K562 (cell line): Measurements from ENCODE around the gene PDE1C. TPM values are rescaled to one million over a fixed set of nuclear protein-coding genes. Genes with fewer than 3 reads are reported as not detected.

Experiments used
- ATAC-seq: fragments of 200-7000 bp; cut with Tn5 transposase; 3 replicates; pipeline ENCODE4 v1.9.1; 2020; ENCODE audit warnings: moderate library complexity
- BruUV-seq: library from RNA; stranded (reverse); fragments of 400-500 nt; replicated peaks from 2 replicates; lab custom pipeline; 2021; lab: Mats Ljungman, UMichigan
- CTCF ChIA-PET: fragments of 300-600 bp; formaldehyde crosslinking; extraction: SDS; loops from one replicate; lab custom pipeline; 2021; ENCODE audit warnings: low intra/inter-chr PET ratio; lab: Yijun Ruan, JAX
- POLR2A ChIA-PET: fragments of 300-600, 350-650 bp; sonication (Branson Sonifier 250); formaldehyde crosslinking; extraction: SDS; loops from one replicate; lab custom pipeline; 2021; ENCODE audit warnings: antibody characterized with exemption, inconsistent platforms; lab: Yijun Ruan, JAX
- DNase-seq, 4 experiments: peaks; one replicate each; pipeline versions ENCODE4 v3.0.0 to v3.0.0-alpha.2; 2011 to 2018; ENCODE audit warnings: low spot score in 3 of 4, mixed read lengths in 3 of 4; ENCODE audit errors: extremely low read depth in 1 of 4
- FAIRE-seq: peaks from 2 replicates; lab custom pipeline; 2011; peaks lifted over from hg19 to GRCh38; lab: Jason Lieb, UNC
- H2AFZ ChIP-seq: 2 replicates; pipeline ENCODE4 v1.6.0; 2011; ENCODE audit warnings: low read depth, low read length, control low read depth, inconsistent platforms
- H3K27ac ChIP-seq: fragments of 200-600 bp; 3 replicates; pipeline ENCODE4 v1.8.0; 2011; ENCODE audit warnings: low read depth, mild to moderate bottlenecking, control low read depth, inconsistent platforms, low read length, moderate library complexity, mixed read lengths; ENCODE audit errors: extremely low read depth
- H3K27me3 ChIP-seq, 2 experiments: fragments of 300-600 bp in 1 of 2; 2 replicates in 1 of 2; 3 replicates in 1 of 2; pipeline versions ENCODE4 v1.6.0 to v1.8.0; 2011; ENCODE audit warnings: inconsistent platforms in 2 of 2, low read length in 2 of 2, mild to moderate bottlenecking in 1 of 2, mixed read lengths in 1 of 2, moderate library complexity in 1 of 2; ENCODE audit not compliant: control insufficient read depth in 2 of 2, insufficient read depth in 2 of 2
- H3K36me3 ChIP-seq: fragments of 300-600 bp; 3 replicates; pipeline ENCODE4 v1.8.0; 2011; ENCODE audit warnings: mild to moderate bottlenecking, low read length, inconsistent platforms; ENCODE audit not compliant: control insufficient read depth, insufficient read depth
- H3K4me1 ChIP-seq, 2 experiments: fragments of 200-600 bp in 1 of 2; replicated peaks in 1 of 2; 2 replicates in 1 of 2; 3 replicates in 1 of 2; pipeline versions ENCODE4 v1.5.1 to v1.8.0; 2011; ENCODE audit warnings: inconsistent platforms in 2 of 2, low read length in 2 of 2, mild to moderate bottlenecking in 1 of 2, mixed read lengths in 1 of 2, moderate library complexity in 1 of 2; ENCODE audit not compliant: control insufficient read depth in 2 of 2, insufficient read depth in 2 of 2
- H3K4me2 ChIP-seq: 2 replicates; pipeline ENCODE4 v1.6.1; 2011; ENCODE audit warnings: low read length, control low read depth, inconsistent platforms, mixed read lengths; ENCODE audit not compliant: insufficient read depth
- H3K4me3 ChIP-seq: fragments of 200-600 bp; sonication (generic), shearing (Covaris generic); 2 replicates; pipeline ENCODE4 v1.5.1; 2016; ENCODE audit warnings: control low read depth, inconsistent platforms
- H3K79me2 ChIP-seq: fragments of 200-600 bp; 3 replicates; pipeline ENCODE4 v1.8.0; 2011; ENCODE audit warnings: low read length, inconsistent platforms; ENCODE audit not compliant: control insufficient read depth, insufficient read depth
- H3K9ac ChIP-seq, 2 experiments: 2 replicates each; pipeline versions ENCODE4 v1.6.0 to v1.6.1; 2011; ENCODE audit warnings: low read depth in 2 of 2, low read length in 2 of 2, control low read depth in 1 of 2, inconsistent platforms in 1 of 2, mild to moderate bottlenecking in 1 of 2, mixed read lengths in 1 of 2; ENCODE audit not compliant: insufficient read depth in 1 of 2
- H3K9me1 ChIP-seq: one replicate; pipeline ENCODE4 v1.6.0; 2011; ENCODE audit warnings: inconsistent platforms, mild to moderate bottlenecking, low read length, moderate library complexity; ENCODE audit not compliant: control insufficient read depth, insufficient read depth
- H3K9me3 ChIP-seq: replicated peaks from 2 replicates; pipeline ENCODE4 v1.5.1; 2011; ENCODE audit warnings: low read depth, low read length, inconsistent platforms; ENCODE audit not compliant: control insufficient read depth, insufficient read depth
- H4K20me1 ChIP-seq: replicated peaks from 2 replicates; pipeline ENCODE4 v1.6.1; 2011; ENCODE audit warnings: low read length, inconsistent platforms, mixed read lengths; ENCODE audit not compliant: control insufficient read depth, insufficient read depth
- ILF3 ChIP-seq: fragments of 450-650 bp; IDR thresholded peaks from 2 replicates; pipeline ENCODE4 v1.6.1; 2018; ENCODE audit warnings: antibody characterized with exemption, mild to moderate bottlenecking, moderate library complexity, borderline replicate concordance
- PRMT5 ChIP-seq: sonication (generic); formaldehyde crosslinking; IDR thresholded peaks from 2 replicates; pipeline ENCODE4 v1.5.0; 2020; ENCODE audit warnings: missing genetic modification reagents
- ZNF232 ChIP-seq: sonication (generic); formaldehyde crosslinking; IDR thresholded peaks from 2 replicates; pipeline ENCODE4 v1.8.0; 2022; ENCODE audit warnings: mild to moderate bottlenecking, missing genetic modification reagents
- WGBS: fragments of 100-300 bp; shearing (Covaris generic); methylation state at CpG from one replicate; pipeline ENCODE4 v1.1.6; 2016; ENCODE audit warnings: low coverage, mixed read lengths; ENCODE audit not compliant: insufficient coverage; ENCODE audit errors: missing lambda C conversion rate; 5-methylcytosine and 5-hydroxymethylcytosine counted together
- in situ Hi-C: fragments of 300-500 bp; cut with MboI; formaldehyde crosslinking; loops from 4 replicates; pipeline ENCODE4 v1.15.0; 2018; ENCODE audit warnings: inconsistent platforms, mixed read lengths
- intact Hi-C: fragments of 100-400 bp; cut with micrococcal nuclease; formaldehyde crosslinking; loops from 2 replicates; pipeline ENCODE4 v1.14.2; 2022
- polyA plus RNA-seq, 8 experiments: library from polyadenylated mRNA; depleted of rRNA in 4 of 8; stranded (reverse) in 5 of 8; unstranded in 3 of 8; fragments of >200 nt; fragmentation: Nextera tagmentation in 2 of 8; fragmentation: Illumina TruSeq in 1 of 8; extraction: Ambion mirVana in 2 of 8; extraction: Trizol in 1 of 8; gene quantifications; 2 replicates each; pipeline versions ENCODE4 v1.2.1 to v1.2.3, GENCODE V29; 2011 to 2014; ENCODE audit warnings: inconsistent platforms in 1 of 8, missing spikeins in 1 of 8
- total RNA-seq, 7 experiments: library from RNA; depleted of rRNA in 6 of 7; stranded (reverse); fragments of >200 nt in 6 of 7; fragmentation: Illumina TruSeq in 2 of 7; extraction: Trizol in 2 of 7; gene quantifications; 2 replicates each; pipeline versions ENCODE4 v1.2.1 to v1.2.3, GENCODE V29; 2011 to 2021; ENCODE audit warnings: low replicate concordance in 1 of 7
- TF ChIP-seq, protein P1 (sequence below): fragments of 450-650 bp; formaldehyde crosslinking; IDR thresholded peaks from 2 replicates; pipeline ENCODE4 v1.4.0; 2020; ENCODE audit warnings: mild to moderate bottlenecking, moderate library complexity

PDE1C gene
- total and polyA plus RNA-seq, 9 of the 15 experiments (the other 6 are each of a cell fraction or from before 2014, with no cell fraction given), result under 0.01 to 0.01 TPM; not detected in 7

DNA sequence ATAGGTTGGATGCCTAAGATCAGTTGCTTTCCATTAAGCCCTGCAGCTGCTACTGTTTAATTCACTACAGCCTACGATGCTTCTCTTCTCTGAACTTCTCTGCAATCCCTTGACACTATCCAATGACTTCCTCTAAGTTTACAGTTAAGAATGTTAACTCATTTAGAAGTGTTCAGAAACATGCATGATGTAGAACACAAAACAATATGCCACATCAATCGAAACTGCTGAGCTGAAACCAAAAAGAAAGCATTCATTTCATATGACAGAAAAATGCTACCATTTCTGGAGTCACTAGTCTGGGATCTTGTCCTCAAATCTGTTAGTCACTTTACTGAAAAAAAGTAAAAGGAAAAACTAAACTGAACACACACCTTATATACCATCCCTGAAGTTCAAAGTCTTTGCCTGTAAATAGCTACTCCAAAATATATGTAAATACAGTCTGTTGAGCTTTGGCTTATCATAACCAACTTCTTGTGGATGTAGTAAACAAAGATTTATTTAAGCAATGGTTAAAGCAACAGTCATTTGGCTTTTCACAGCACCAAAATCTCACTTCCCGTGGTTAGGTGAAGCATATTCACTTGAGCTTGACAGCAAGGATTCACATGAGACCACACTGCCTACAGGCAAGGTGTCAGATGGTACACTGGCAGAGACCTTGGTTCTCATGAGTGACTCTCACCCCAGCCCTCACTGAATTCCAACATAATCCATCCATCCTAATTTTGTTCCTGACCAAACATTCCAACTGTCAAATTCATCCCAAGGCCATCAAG lies 196.2 kb downstream of the PDE1C start:
- ATAC-seq (no peak), FAIRE-seq (no peak), DNase-seq (no peak)
- intact Hi-C loops (no loop called here), in situ Hi-C loops (no loop called here)
- Histone ChIP-seq H3K36me3 (no peaks in the 10 kb centered on the region), H3K27me3 (no peaks in the 10 kb centered on the region), H3K4me1 (no peaks in the 10 kb centered on the region), H3K9me3 (no peaks in the 10 kb centered on the region), H3K4me2 (no peak overlapping the region), H2AFZ (no peak overlapping the region), H3K4me3 (no peak overlapping the region), H3K9ac (no peak overlapping the region), H3K27ac (no peak overlapping the region), H4K20me1 (no peaks in the 10 kb centered on the region), H3K9me1 (no peaks in the 10 kb centered on the region), H3K79me2 (no peaks in the 10 kb centered on the region)
- CTCF ChIA-PET, result no interaction called here
- no TSS peak for BruUV-seq
- no peak for TF ChIP-seq ZNF232 (CRISPR knock-in tag)
- no peak for TF ChIP-seq ILF3
- no peak for TF ChIP-seq PRMT5 (CRISPR knock-in tag)
- TF ChIP-seq, protein P1, sequence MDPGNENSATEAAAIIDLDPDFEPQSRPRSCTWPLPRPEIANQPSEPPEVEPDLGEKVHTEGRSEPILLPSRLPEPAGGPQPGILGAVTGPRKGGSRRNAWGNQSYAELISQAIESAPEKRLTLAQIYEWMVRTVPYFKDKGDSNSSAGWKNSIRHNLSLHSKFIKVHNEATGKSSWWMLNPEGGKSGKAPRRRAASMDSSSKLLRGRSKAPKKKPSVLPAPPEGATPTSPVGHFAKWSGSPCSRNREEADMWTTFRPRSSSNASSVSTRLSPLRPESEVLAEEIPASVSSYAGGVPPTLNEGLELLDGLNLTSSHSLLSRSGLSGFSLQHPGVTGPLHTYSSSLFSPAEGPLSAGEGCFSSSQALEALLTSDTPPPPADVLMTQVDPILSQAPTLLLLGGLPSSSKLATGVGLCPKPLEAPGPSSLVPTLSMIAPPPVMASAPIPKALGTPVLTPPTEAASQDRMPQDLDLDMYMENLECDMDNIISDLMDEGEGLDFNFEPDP (CRISPR knock-in tag), result no peak
- POLR2A ChIA-PET, result interaction anchor here (0.7 kb wide), 1 partner anchor 19 kb away, joined by 3 read pairs; no protein-coding TSS in a partner anchor
- WGBS, result 0% methylated on average over 3 of the region's 3 CpGs
